GM18873 (cell line): ENCODE data around the gene IWS1.
"Not testable (repeated sequence)": the region's sequence is repeated elsewhere in the genome, so short reads cannot be mapped to it uniquely, and the experiment has no call there.

Experiments used
- ATAC-seq: cut with Tn5 transposase; IDR thresholded peaks from one replicate; pipeline ENCODE4 v1.9.1; 2021; ENCODE audit warnings: mild to moderate bottlenecking, moderate library complexity, moderate number of reproducible peaks; ENCODE audit not compliant: unreplicated experiment, low FRiP score

Gene IWS1

DNA sequence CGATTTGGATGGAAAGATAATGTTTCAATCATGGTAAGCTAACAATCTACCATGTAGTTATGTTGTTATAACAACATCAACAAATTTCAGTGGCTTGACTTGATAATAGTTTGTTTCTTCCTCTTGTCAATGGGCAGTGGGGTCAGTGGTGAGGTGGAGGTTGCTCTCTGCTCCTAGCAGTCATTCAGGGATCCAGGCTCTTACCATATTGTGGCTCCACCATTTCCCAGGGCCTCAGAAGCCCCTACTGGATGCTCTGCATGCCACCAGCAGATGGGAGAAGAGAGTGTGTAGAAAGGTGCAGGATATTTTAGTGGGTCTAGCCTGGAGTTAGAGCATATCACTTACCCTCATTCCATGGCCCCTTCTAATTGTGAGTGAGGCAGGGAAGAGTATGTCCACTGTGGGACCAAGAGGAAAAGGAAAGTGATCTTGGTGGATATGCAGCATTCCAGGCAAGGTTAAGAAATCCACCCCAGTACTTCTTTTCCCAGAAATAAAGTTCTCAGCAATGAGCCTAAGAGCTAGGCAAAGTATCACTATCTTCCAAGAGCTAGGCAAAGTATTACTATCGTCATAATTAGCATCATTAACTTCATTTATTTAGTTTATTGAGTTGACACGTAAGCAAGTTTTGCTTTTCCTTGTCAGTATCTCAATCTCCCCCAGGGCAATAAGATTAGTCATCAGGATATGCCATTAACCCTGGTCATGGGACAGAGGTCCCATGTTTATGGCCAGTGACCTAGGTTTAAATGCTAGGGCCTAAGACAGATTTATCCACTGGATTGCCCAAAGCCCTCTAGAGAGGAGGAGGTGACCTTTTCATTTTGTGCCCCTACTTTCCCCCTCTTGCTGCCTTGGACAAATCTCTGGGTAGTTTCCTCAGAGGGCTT, 4.2 kb upstream of the IWS1 start:
- no peak for ATAC-seq

GRCh38 chr2:127529416-127529815, 3.1 kb upstream of the IWS1 start:
- ATAC-seq, result not testable (repeated sequence)

DNA sequence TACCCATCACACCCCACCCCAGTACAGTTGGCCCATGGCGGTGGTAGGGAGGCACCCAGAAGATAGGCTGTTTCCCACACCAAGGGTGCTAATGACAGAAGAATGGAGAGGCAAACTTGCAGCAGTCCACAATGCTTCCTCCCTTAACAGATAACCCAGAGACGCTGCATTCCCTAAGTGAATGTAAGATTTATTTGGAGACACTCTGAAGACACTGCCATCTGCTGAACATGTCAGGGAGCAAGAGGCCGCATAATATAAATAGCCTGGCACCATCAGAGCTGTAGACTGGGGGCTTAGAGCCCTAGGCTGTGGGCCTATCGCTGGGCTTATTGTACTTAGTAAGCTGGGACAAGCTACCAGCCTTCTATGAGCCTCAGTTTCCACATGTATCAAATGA, 2.2 kb upstream of the IWS1 start:
- no peak for ATAC-seq

DNA sequence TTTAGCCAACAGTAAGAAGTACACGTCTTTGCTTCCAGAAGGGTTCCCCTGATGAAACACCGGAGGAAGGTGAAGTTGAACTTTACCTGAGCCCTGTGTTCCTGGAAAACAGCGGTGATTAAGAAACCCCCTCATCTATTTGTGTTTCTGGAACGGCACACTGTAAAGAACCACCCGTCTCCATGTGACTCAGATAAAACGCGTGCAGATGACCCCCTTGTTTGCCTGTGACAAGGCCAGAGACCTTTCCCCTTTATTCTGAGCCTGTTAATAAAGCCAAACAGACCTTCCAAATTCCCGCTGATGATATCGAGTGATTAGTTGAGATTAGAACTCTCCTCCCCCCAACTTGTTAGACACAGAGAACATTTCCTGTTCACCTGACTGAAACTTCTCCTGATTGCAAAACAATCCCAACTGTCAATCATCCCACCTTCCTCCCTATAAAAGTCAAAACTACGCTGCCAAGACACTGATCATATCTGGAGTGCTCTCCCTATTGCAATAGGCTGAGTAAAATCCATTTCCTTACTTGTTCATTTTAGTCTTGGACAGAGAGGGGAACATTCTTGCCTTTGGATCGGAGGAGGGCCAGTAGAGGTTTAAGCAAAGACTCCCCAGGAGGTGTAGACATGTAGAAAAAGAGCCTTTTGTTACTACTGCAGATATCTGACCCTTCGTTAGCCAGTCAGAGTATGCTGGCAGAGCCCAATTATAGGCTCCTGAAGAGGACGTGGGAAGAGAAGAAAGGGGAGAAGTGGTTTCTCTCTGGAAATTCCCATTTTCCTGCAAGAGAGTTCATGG, 914 bp upstream of the IWS1 start:
- no peak for ATAC-seq

GRCh38 chr2:127525691-127526131, 578 bp downstream of the IWS1 start:
- no peak for ATAC-seq

DNA sequence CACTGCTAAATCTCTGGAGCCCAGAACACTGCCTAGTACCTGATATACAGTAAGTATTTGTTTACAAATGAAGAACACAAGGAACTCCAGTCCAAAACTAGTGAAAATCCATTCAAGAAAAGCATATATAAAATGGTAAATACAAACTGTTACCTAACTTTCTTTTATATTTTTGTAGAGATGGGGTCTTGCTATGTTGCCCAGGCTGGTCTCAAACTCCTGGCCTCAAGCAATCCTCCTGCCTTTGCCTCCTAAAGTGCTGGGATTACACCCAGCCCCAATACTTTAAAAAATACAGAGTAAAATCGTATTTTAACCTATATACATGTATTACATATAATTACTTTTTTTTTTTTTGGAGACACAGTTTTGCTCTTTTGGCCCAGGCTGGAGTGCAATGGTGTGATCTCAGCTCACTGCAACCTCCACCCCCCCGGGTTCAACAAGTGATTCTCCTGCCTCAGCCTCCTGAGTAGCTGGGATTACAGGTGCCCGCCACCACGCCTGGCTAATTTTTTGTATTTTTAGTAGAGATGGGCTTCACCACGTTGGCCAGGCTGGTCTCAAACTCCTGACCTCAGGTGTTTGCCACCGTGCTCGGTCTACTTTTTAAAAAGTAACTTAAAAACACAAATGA, 2.0 kb downstream of the IWS1 start:
- not testable (repeated sequence) for ATAC-seq

DNA sequence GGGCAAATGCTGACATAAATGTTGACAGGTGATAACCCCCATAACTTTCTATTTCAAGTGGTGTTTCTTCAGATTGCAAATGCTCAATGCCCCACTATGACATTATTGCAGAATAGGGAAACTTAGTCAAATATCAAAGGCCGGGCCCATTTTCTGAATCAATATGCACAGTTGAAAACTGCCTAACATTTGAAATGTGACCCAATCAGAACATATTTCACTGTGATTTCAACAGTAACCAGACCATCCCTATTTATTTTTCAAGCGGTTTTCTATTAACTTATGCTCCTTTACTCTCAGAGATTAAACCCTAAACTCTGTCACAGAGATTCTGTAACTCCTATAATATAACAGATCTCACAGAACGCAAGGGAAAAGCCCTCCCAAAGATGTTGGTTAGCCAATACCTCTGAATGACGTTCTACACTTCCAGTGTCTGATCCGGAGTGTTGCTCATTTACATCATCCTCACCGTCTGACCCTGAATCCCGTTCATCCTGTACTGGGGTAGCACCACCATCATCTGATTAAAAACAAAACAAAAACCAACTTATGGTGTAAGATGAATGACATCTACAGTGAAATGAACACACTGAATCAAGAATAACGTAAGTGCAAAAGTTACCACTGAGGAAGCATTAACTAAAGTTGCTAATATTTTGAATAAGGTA, 2.9 kb downstream of the IWS1 start:
- no peak for ATAC-seq

DNA sequence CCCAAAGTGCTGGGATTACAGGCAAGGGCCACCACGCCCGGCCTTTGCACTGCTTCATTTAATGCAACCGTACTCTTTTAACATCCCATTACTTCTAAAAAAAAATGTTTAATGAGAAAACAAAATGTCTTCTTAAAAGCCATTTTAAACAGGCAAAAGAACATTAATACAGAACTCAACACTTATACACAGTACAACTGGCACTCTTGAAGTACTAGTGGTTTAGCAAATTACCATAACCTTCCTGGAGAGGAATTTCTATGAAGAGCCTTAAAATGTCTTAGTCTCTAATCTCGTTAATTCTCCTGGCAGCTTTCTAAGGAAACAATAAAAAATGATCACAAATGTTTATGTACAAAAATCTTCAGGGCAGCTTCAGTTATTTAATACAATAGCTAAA, 5.9 kb downstream of the IWS1 start:
- no peak for ATAC-seq

DNA sequence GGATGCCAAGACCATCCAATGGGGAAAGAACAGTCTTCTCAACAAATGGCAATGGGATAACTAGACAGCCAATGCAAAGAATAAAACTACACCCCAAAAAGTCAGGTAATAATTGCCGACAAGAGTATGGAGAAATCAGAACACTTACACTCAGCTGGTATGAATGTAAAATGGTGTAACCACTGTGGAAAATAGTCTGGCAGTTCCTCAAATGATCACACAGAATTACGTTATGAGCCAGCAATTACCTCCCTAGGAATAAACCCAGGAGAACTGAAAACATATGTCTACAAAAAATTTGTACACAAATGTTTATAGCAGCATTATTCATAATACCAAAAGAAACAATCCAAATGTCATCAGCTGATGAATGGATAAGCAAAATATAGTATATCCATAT, 8.8 kb downstream of the IWS1 start:
- ATAC-seq, result no peak

DNA sequence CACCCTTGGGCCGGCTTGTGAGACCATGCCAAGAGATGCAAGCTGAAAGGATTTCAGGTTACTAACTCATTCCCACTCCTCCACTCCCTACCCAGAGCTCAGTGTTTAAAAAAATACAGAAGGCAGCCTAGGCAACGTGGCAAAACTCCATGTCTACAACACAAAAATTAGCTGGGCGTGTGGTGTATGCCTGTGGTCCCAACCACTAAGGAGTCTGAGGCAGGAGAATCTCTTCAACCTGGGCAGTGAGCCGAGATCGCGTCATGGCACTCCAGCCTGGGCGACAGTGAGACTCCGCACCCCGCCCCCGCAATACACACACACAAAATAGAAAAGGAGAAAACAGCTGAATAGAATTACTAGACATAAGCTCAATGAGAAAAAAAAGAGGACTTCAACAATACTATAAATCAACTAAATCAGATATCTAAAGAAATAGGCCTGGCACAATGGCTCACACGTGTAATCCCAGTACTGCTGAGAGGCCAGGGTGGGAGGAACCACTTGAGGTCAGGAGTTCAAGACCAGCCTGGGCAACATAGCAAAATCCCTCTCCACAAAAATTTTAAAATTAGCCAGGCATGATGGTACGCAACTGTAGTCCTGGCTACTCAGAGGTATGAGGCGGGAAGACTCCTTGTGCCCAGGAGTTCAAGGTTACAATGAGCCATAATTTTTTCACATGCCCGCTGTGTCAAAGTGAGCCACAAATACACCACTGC, 10.1 kb downstream of the IWS1 start:
- no peak for ATAC-seq

DNA sequence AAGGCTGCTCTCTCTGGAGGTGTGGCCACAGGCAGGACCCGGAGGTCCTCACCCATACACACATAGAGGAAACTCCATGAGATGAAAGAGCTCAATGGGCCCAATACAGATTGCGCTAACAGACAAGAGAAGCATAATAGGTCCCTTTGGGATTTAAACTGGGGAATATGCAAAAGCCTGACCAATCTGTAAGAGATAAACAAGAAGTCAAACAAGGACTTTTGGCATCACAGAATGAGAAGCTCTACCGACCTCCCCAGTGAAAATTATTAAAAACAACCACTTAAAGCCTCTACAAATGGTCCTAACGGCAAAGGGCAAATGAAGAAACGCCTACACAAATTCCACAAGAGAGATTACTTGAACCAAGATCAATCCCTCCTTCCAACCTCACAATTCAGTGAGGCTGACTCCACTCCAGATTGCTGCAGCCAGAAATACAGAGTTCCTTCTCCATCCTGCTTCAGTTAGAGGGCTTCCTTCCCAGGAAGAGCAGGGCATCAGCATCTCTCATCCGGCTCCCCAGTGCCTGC, 10.8 kb downstream of the IWS1 start:
- ATAC-seq, result no peak

DNA sequence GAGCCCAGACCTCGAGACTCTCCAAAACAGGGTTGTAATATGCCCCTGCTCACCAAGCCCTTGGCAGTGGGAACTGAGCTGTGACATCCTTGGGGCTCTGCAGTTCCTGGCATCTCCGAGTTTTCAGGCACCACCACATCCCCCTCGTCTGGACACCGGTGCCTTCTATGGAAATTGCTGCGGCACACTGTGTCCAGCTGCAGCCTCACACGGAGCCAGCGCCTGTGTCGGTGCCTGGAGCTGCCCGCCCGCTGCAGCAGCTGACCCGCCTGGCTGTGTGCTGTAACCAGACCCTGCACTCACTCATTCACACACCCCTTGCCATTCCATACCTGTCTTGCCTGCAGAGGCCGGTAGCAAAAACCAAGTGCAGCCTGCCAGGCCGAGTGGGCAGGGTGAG, 11.8 kb downstream of the IWS1 start:
- no peak for ATAC-seq

DNA sequence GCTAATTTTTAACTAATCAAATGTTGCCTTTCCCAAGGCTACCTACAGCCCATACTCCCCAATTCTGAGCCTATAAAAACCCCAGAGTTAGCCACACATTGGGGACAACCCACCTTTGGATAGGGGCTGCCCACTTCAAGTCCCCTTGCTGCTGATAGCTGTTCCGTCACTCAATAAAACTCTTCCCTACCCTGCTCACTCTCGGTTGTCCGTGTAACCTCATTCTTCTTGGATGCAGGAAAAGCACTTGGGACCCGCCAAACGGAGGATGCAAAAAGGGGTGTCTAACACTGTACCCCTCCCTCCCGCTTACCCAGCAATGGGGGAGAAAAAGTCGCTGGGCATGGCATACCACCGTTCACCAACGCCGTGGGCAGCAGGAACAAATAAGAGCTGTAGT, 12.2 kb downstream of the IWS1 start:
- no peak for ATAC-seq

GRCh38 chr2:127512362-127512761, 13.9 kb downstream of the IWS1 start:
- no peak for ATAC-seq

DNA sequence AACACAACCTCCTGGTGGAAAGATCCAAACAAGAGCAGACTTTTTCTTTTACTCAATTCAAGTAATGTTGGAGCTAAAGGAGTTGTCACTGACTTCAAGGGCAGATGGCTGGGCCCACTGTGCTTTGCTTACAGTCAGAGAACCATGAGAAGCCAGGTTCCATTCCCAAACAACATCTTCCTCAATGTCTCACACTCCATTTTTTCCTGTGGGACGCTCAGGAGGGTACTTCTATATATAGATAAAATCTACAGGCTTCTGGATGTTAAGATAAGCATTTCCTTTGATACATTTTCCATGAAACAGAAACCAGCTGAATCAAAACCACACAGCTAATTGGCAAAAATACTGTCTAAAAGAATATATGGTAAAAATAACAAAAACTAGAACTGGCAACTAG, 14.4 kb downstream of the IWS1 start:
- ATAC-seq, result no peak

DNA sequence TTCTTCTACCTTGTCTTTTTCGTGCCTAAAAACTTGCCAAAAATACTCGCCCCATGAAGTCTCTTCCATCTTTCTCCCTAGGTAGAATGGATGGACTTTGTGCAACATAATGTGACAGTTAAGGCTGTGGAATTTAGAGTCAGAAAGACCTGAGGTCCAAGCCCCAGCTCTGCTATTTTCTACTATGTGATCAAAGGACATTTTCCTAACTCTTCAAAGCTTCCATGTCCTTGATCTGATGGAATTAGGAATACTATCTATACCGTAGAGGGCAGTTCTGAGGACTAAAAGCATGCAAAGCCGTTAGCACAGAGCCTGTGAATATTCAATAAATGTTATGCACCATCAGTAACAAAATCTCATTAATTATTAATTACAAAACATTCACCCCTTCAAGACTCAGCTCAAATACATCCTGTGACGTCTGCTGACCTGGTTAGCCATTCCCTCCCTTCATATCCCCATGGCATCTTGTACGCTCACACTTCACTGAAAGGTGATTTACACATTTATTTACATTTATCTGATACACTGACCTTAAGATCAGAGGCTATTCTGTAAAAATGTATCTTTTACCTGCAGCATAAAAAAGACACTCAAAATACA, 15.1 kb downstream of the IWS1 start:
- no peak for ATAC-seq

DNA sequence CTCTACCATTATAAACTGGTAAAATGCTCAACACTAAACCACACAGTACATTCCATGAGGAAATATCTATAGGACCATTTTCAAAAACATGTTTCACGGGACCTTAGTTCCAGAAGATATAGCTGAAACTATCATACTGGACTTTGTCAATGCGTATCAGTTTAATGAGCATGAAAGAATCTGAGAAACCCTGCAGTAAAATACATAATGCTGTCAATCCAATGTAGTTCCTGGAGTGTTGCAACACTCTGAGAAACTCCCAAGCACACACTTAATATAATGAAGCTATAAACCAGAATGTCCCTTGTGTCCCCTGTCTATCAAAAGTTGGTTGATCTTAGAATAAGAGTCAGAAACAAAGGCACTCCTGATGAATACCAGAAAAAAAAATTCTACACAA, 16.2 kb downstream of the IWS1 start:
- ATAC-seq, result no peak

DNA sequence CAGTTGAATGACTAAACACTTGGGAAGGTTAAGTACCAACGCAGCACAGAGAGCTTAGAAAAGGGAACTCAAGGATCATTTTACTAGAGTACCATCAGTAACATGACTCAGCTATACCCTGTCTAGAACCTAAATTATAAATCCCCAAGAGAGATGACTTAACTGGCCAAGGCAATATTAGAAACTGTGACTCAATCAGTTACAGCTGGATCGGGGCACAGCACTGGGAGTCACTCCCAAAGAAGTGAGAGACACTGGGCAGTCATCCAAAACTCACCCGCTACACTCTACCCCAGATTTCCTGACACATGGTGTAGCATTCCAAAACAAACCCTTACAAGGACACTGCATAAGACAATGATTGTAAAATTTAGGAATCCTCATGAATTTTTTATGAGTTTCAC, 17.7 kb downstream of the IWS1 start:
- ATAC-seq, result no peak

DNA sequence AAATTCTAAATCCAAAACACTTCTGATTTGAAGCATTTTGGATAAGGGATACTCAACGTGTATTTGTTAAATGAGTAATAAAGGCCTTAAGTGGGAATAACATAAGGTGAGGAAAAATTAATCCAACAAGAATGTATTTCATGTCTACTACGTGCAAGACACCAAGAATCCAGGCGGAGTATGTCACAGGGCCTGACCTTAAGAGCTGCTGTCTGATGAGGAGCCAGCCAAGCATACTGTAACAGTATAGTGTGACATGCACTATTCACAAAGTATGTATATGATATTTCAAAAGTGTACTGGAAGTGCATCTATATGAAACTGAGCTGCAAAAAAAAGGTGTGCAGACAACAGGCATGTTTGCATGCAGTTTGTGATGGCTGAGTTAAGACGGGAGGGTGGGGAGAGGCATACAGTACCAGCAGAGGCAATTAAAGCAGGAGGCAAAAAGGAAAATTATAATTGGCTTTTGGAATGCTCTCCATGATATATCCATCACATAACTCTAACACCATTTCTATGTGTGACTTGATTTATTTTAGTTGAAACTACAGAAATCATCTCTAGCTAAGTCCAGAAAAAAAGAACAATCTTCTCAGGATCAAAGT, 18.2 kb downstream of the IWS1 start:
- ATAC-seq, result no peak
